Activated T-cell treated with anti-CD3 and anti-CD28 coated beads, Interleukin-2, amount 50 U/mL, for 48 hours (primary cell): Measurements from ENCODE around the gene SPIN1.

ENCODE experiments used
- DNase-seq, 2 experiments: peaks; one replicate each; pipeline ENCODE4 v3.0.0-alpha.2; 2020

SPIN1 gene

GRCh38 chr9:88501086-88501485, 112.8 kb downstream of the SPIN1 start:
- no peak for DNase-seq

GRCh38 chr9:88502552-88503034, 114.3 kb downstream of the SPIN1 start:
- no peak for DNase-seq

- no peak for DNase-seq
Observed at GRCh38 chr9:88503081-88503844, 115.0 kb downstream of the SPIN1 start.

GRCh38 chr9:88503845-88504764, 115.9 kb downstream of the SPIN1 start:
- no peak for DNase-seq

- no peak for DNase-seq
Observed at GRCh38 chr9:88508326-88508725, 120.1 kb downstream of the SPIN1 start.

GRCh38 chr9:88511906-88512305, 123.7 kb downstream of the SPIN1 start:
- DNase-seq, result no peak

- no peak for DNase-seq
Observed at GRCh38 chr9:88514247-88514646, 126.0 kb downstream of the SPIN1 start.

- DNase-seq, result no peak
Observed at GRCh38 chr9:88521308-88521707, 133.1 kb downstream of the SPIN1 start.

- DNase-seq, result no peak
Observed at GRCh38 chr9:88522360-88522759, 134.1 kb downstream of the SPIN1 start.

- no peak for DNase-seq
Observed at GRCh38 chr9:88523056-88523455, 134.8 kb downstream of the SPIN1 start.

- no peak for DNase-seq
Observed at GRCh38 chr9:88524911-88525310, 136.7 kb downstream of the SPIN1 start.

GRCh38 chr9:88527618-88528017, 139.4 kb downstream of the SPIN1 start:
- DNase-seq, result no peak
